PC-3 (cell line): Measurements from ENCODE around the gene ZNF335. TPM values are rescaled to one million over a fixed set of nuclear protein-coding genes. Genes with fewer than 3 reads are reported as not detected.
"Not testable (repeated sequence)": the region's sequence is repeated elsewhere in the genome, so short reads cannot be mapped to it uniquely, and the experiment has no call there.

Experiments used
- ATAC-seq: fragments of 200-7000 bp; cut with Tn5 transposase; 2 replicates; pipeline ENCODE4 v1.9.1; 2020; ENCODE audit warnings: mild to moderate bottlenecking, moderate library complexity
- BruUV-seq: library from RNA; stranded (reverse); fragments of 400-500 nt; replicated peaks from 2 replicates; lab custom pipeline; 2021; lab: Mats Ljungman, UMichigan
- CTCF ChIA-PET: fragments of 300-600 bp; sonication (Branson Sonifier 250); formaldehyde crosslinking; loops from one replicate; lab custom pipeline; 2022; ENCODE audit warnings: antibody characterized with exemption; lab: Charles Lee
- POLR2A ChIA-PET: fragments of 300-600 bp; sonication (Branson Sonifier 250); formaldehyde crosslinking; loops from one replicate; lab custom pipeline; 2022; ENCODE audit warnings: antibody characterized with exemption; ENCODE audit not compliant: unreplicated experiment; lab: Charles Lee
- DNase-seq: peaks from one replicate; pipeline ENCODE4 v3.0.0-alpha.2; 2015
- H2AFZ ChIP-seq: fragments of 300-600 bp; sonication (generic); 2 replicates; pipeline ENCODE4 v1.6.0; 2016; ENCODE audit warnings: antibody characterized with exemption, low read length
- H3F3A ChIP-seq: fragments of 300-600 bp; sonication (generic); one replicate; pipeline ENCODE4 v1.6.0; 2017; ENCODE audit warnings: antibody characterized with exemption, low read length, control low read depth, mild to moderate bottlenecking; ENCODE audit not compliant: unreplicated experiment
- H3K27ac ChIP-seq: fragments of 300-600 bp; sonication (generic); 2 replicates; pipeline ENCODE4 v1.5.1; 2016; ENCODE audit warnings: mild to moderate bottlenecking, low read length
- H3K27me3 ChIP-seq: fragments of 300-600 bp; sonication (generic); 2 replicates; pipeline ENCODE4 v1.6.1; 2016; ENCODE audit warnings: low read length, mixed read lengths
- H3K36me3 ChIP-seq: fragments of 300-600 bp; sonication (generic); 2 replicates; pipeline ENCODE4 v1.6.1; 2016; ENCODE audit warnings: low read depth, mixed run types, low read length, mixed read lengths
- H3K4me1 ChIP-seq: fragments of 300-600 bp; sonication (generic); 2 replicates; pipeline ENCODE4 v1.5.1; 2016; ENCODE audit warnings: low read length; ENCODE audit not compliant: insufficient read depth
- H3K4me2 ChIP-seq: fragments of 300-600 bp; sonication (generic); 2 replicates; pipeline ENCODE4 v1.6.0; 2016; ENCODE audit warnings: low read length
- H3K4me3 ChIP-seq: fragments of 300-600 bp; sonication (generic); 2 replicates; pipeline ENCODE4 v1.5.1; 2016; ENCODE audit warnings: mild to moderate bottlenecking, low read length, mixed read lengths
- H3K79me2 ChIP-seq: fragments of 300-600 bp; sonication (generic); 2 replicates; pipeline ENCODE4 v1.6.1; 2017; ENCODE audit warnings: low read length, mixed read lengths
- H3K9ac ChIP-seq: fragments of 300-600 bp; sonication (generic); 2 replicates; pipeline ENCODE4 v1.6.0; 2016; ENCODE audit warnings: mild to moderate bottlenecking, low read length
- H3K9me2 ChIP-seq: fragments of 300-600 bp; sonication (generic); replicated peaks from 2 replicates; pipeline ENCODE4 v1.6.1; 2016; ENCODE audit warnings: mixed run types, low read length, mixed read lengths
- H3K9me3 ChIP-seq: fragments of 300-600 bp; sonication (generic); 2 replicates; pipeline ENCODE4 v1.6.1; 2016; ENCODE audit warnings: low read length, mixed read lengths
- H4K20me1 ChIP-seq: fragments of 300-600 bp; sonication (generic); 2 replicates; pipeline ENCODE4 v1.6.1; 2016; ENCODE audit warnings: low read length, mixed read lengths
- EZH2 ChIP-seq: fragments of 300-600 bp; sonication (generic); IDR thresholded peaks from one replicate; pipeline ENCODE4 v1.6.1; 2017; ENCODE audit warnings: antibody characterized with exemption, mild to moderate bottlenecking, low read length; ENCODE audit not compliant: unreplicated experiment
- EZH2phosphoT487 ChIP-seq: fragments of 300-600 bp; sonication (generic); IDR thresholded peaks from 2 replicates; pipeline ENCODE4 v1.6.1; 2018; ENCODE audit warnings: mild to moderate bottlenecking, antibody characterized with exemption, low read length, borderline replicate concordance
- intact Hi-C: fragments of 100-400 bp; cut with micrococcal nuclease; formaldehyde crosslinking; loops from 2 replicates; pipeline ENCODE4 v1.9.0; 2023
- total RNA-seq: library from RNA; depleted of rRNA; stranded (reverse); fragments of >200 nt; gene quantifications from 2 replicates; pipeline ENCODE4 v1.2.3, GENCODE V29; 2014
- TF ChIP-seq, protein P1 (sequence below): fragments of 300-600 bp; sonication (generic); conservative IDR thresholded peaks from 2 replicates; pipeline ENCODE4 v1.5.1; 2017; ENCODE audit warnings: antibody characterized with exemption, low read depth, mild to moderate bottlenecking, low read length

Gene ZNF335
- total RNA-seq, 1 experiment from 2014 or later = 36.9 TPM

GRCh38 chr20:45957021-45957941 is 14.7 kb downstream of the ZNF335 start:
- Histone ChIP-seq H3F3A (no peaks in the 10 kb centered on the region), H3K27ac (no peak overlapping the region), H3K9ac (no peak overlapping the region), H3K4me3 (no peak overlapping the region), H3K27me3 (no peaks in the 10 kb centered on the region), H3K9me3 (no peaks in the 10 kb centered on the region), H2AFZ (no peak overlapping the region), H3K79me2 (no peaks in the 10 kb centered on the region), H4K20me1 (no peaks in the 10 kb centered on the region), H3K9me2 (no peaks in the 10 kb centered on the region), H3K4me1 (no peaks in the 10 kb centered on the region), H3K36me3 (peaks cover 62% of the 10 kb centered on the region), H3K4me2 (no peak overlapping the region)
- DNase-seq (no peak), ATAC-seq (no peak)
- ChIA-PET CTCF (no interaction called here), POLR2A (interaction anchor here (0.5 to 0.6 kb wide), 3 partner anchors 24 to 165 kb away, joined by 3 to 8 read pairs (median 4); no protein-coding TSS in a partner anchor)
- no peak for TF ChIP-seq EZH2
- no peak for TF ChIP-seq EZH2phosphoT487
- TF ChIP-seq, protein P1, sequence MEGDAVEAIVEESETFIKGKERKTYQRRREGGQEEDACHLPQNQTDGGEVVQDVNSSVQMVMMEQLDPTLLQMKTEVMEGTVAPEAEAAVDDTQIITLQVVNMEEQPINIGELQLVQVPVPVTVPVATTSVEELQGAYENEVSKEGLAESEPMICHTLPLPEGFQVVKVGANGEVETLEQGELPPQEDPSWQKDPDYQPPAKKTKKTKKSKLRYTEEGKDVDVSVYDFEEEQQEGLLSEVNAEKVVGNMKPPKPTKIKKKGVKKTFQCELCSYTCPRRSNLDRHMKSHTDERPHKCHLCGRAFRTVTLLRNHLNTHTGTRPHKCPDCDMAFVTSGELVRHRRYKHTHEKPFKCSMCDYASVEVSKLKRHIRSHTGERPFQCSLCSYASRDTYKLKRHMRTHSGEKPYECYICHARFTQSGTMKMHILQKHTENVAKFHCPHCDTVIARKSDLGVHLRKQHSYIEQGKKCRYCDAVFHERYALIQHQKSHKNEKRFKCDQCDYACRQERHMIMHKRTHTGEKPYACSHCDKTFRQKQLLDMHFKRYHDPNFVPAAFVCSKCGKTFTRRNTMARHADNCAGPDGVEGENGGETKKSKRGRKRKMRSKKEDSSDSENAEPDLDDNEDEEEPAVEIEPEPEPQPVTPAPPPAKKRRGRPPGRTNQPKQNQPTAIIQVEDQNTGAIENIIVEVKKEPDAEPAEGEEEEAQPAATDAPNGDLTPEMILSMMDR = no peak
- intact Hi-C loops = no loop called here
- no TSS peak for BruUV-seq

DNA sequence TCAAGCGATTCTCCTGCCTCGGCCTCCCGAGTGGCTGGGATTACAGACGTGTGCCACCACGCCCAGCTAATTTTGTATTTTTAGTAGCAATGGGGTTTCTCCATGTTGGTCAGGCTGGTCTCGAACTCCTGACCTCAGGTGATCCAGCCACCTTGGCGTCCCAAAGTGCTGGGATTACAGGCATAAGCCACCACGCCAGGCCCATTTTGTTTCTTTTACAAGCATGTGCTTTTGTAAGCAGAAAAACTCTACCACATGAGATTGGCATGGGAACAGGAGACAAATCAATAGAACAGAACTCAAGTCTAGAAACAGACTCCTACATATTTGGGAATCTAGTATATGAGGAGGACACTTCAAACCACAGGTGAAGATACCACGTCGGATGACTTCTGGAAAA is 15.7 kb downstream of the ZNF335 start:
- H3F3A ChIP-seq, POLR2A ChIA-PET, ATAC-seq, CTCF ChIA-PET, H3K9ac ChIP-seq, H3K79me2 ChIP-seq, H3K4me2 ChIP-seq, H3K9me3 ChIP-seq, H3K4me3 ChIP-seq, H3K27me3 ChIP-seq, H4K20me1 ChIP-seq, H3K9me2 ChIP-seq, intact Hi-C loops, BruUV-seq, H3K4me1 ChIP-seq, DNase-seq, H3K27ac ChIP-seq, H2AFZ ChIP-seq: not testable (repeated sequence)
- peaks cover 60% of the 10 kb centered on the region for H3K36me3 ChIP-seq

GRCh38 chr20:45953672-45954071 is 18.3 kb downstream of the ZNF335 start:
- ChIA-PET POLR2A (no interaction called here), CTCF (no interaction called here)
- H3F3A ChIP-seq = no peaks in the 10 kb centered on the region
- H4K20me1 ChIP-seq = no peaks in the 10 kb centered on the region
- no peaks in the 10 kb centered on the region for H3K79me2 ChIP-seq
- H3K9ac ChIP-seq = no peak overlapping the region
- H3K4me2 ChIP-seq = no peak overlapping the region
- peaks cover 57% of the 10 kb centered on the region for H3K36me3 ChIP-seq
- H3K9me3 ChIP-seq = no peaks in the 10 kb centered on the region
- intact Hi-C loops = no loop called here
- no peaks in the 10 kb centered on the region for H3K27me3 ChIP-seq
- H3K27ac ChIP-seq = no peak overlapping the region
- H2AFZ ChIP-seq = no peak overlapping the region
- no peak overlapping the region for H3K4me3 ChIP-seq
- H3K4me1 ChIP-seq = no peaks in the 10 kb centered on the region
- BruUV-seq = no TSS peak
- TF ChIP-seq EZH2phosphoT487 = no peak
- no peak for TF ChIP-seq EZH2
- TF ChIP-seq, protein P1 = no peak
- no peak for ATAC-seq
- H3K9me2 ChIP-seq = no peaks in the 10 kb centered on the region
- DNase-seq = no peak
